GM12878 (cell line): Measurements from ENCODE around the gene VASP. TPM values are rescaled to one million over a fixed set of nuclear protein-coding genes. Genes with fewer than 3 reads are reported as not detected.

Experiments used
- BMI1 ChIP-seq: fragments of 450-650 bp; IDR thresholded peaks from 2 replicates; pipeline ENCODE4 v1.6.1; 2016; ENCODE audit warnings: mild to moderate bottlenecking, moderate library complexity, borderline replicate concordance
- CBFB ChIP-seq: IDR thresholded peaks from 2 replicates; pipeline ENCODE4 v1.6.1; 2016; ENCODE audit warnings: antibody characterized with exemption, low read depth
- EGR1 ChIP-seq, 2 experiments: IDR thresholded peaks; 1 replicate in 1 of 2; 2 replicates in 1 of 2; pipeline ENCODE4 v1.6.1; 2011 to 2012; ENCODE audit warnings: low read depth in 2 of 2, low read length in 2 of 2, borderline replicate concordance in 1 of 2, mild to moderate bottlenecking in 1 of 2, moderate library complexity in 1 of 2
- FOXM1 ChIP-seq: IDR thresholded peaks from 2 replicates; pipeline ENCODE4 v1.6.1; 2012; ENCODE audit warnings: low read depth, mild to moderate bottlenecking, inconsistent platforms, low read length, moderate library complexity
- IRF4 ChIP-seq: IDR thresholded peaks from 2 replicates; pipeline ENCODE4 v1.6.1; 2011; ENCODE audit warnings: low read depth, low read length
- IRF5 ChIP-seq: fragments of 450-650 bp; IDR thresholded peaks from 2 replicates; pipeline ENCODE4 v1.6.1; 2017; ENCODE audit warnings: borderline replicate concordance
- LARP7 ChIP-seq: fragments of 450-650 bp; IDR thresholded peaks from 2 replicates; pipeline ENCODE4 v1.6.1; 2017; ENCODE audit warnings: mild to moderate bottlenecking
- MTA2 ChIP-seq: fragments of 450-650 bp; IDR thresholded peaks from 2 replicates; pipeline ENCODE4 v1.6.1; 2016; ENCODE audit warnings: low read depth, mild to moderate bottlenecking, moderate library complexity
- PRDM15 ChIP-seq: fragments of 450-650 bp; formaldehyde crosslinking; IDR thresholded peaks from 2 replicates; pipeline ENCODE4 v1.4.0; 2020; ENCODE audit warnings: mild to moderate bottlenecking, moderate library complexity
- RAD51 ChIP-seq: fragments of 450-650 bp; IDR thresholded peaks from 2 replicates; pipeline ENCODE4 v1.6.1; 2016; ENCODE audit warnings: moderate library complexity, mild to moderate bottlenecking, inconsistent platforms
- RCOR1 ChIP-seq: conservative IDR thresholded peaks from 2 replicates; pipeline ENCODE4 v1.6.1; 2012; ENCODE audit warnings: low read depth, low read length, improper control_type of control experiment
- RELB ChIP-seq: fragments of 450-650 bp; IDR thresholded peaks from 2 replicates; pipeline ENCODE4 v1.6.1; 2017; ENCODE audit warnings: low read depth, mild to moderate bottlenecking, moderate library complexity
- RUNX3 ChIP-seq: IDR thresholded peaks from 2 replicates; pipeline ENCODE4 v1.6.1; 2012; ENCODE audit warnings: low read length, inconsistent platforms
- SIX5 ChIP-seq: IDR thresholded peaks from 2 replicates; pipeline ENCODE4 v1.6.1; 2011; ENCODE audit warnings: mild to moderate bottlenecking, low read depth, low read length, moderate library complexity; ENCODE audit not compliant: severe bottlenecking
- SRF ChIP-seq, 2 experiments: IDR thresholded peaks; 2 replicates each; pipeline ENCODE4 v1.6.1; 2011; ENCODE audit warnings: low read depth in 2 of 2, low read length in 2 of 2, mild to moderate bottlenecking in 1 of 2, moderate library complexity in 1 of 2
- USF1 ChIP-seq: IDR thresholded peaks from 2 replicates; pipeline ENCODE4 v1.6.1; 2011; ENCODE audit warnings: borderline replicate concordance, low read depth, mild to moderate bottlenecking, moderate library complexity, mixed read lengths, low read length; ENCODE audit not compliant: insufficient read depth; ENCODE audit errors: extremely low read length
- ZZZ3 ChIP-seq: IDR thresholded peaks from 2 replicates; pipeline ENCODE4 v1.6.1; 2011; ENCODE audit warnings: low read depth; ENCODE audit not compliant: control insufficient read depth, insufficient read length
- polyA plus RNA-seq, 11 experiments: library from polyadenylated mRNA; depleted of rRNA in 4 of 11; unstranded in 6 of 11; stranded (reverse) in 5 of 11; fragments of >200 nt; fragmentation: Nextera tagmentation in 4 of 11; fragmentation: Illumina TruSeq in 1 of 11; extraction: Ambion mirVana in 4 of 11; extraction: Trizol in 1 of 11; gene quantifications; 1 replicate in 1 of 11; 2 replicates in 10 of 11; pipeline versions ENCODE4 v1.2.1 to v1.2.3, GENCODE V29; 2011 to 2016; ENCODE audit warnings: inconsistent platforms in 2 of 11, missing spikeins in 2 of 11, low read depth in 1 of 11
- total RNA-seq, 4 experiments: library from RNA; depleted of rRNA in 3 of 4; stranded (reverse); fragments of >200 nt in 3 of 4; fragmentation: Illumina TruSeq in 1 of 4; extraction: Trizol in 1 of 4; gene quantifications; 2 replicates each; pipeline versions ENCODE4 v1.2.1 to v1.2.3, GENCODE V29; 2013 to 2021

VASP gene
- total and polyA plus RNA-seq, 10 of the 15 experiments (the other 5 are each of a cell fraction or from before 2014, with no cell fraction given) = 19.5 to 298 (median 84.8) TPM

- no peak for TF ChIP-seq RELB
- TF ChIP-seq LARP7 = peak; percentile 65; the same call in 1 of the 2 replicates
- TF ChIP-seq RAD51 = no peak
- peak; percentile 94 for TF ChIP-seq SIX5
- no peak for TF ChIP-seq CBFB
- TF ChIP-seq SRF (IDR thresholded peaks at IDR 0.05; ENCODE audit: low read depth in 2 of 2, low read length in 2 of 2) = no peak
- no peak for TF ChIP-seq BMI1
- no peak for TF ChIP-seq PRDM15 (CRISPR knock-in tag)
- TF ChIP-seq RUNX3 = peak; percentile 49
- no peak; the same call in 1 of the 2 replicates for TF ChIP-seq RCOR1
- no peak for TF ChIP-seq USF1
- no peak for TF ChIP-seq IRF5
- no peak for TF ChIP-seq MTA2
- TF ChIP-seq ZZZ3 = no peak
- no peak; a peak in 1 of 3 replicates for TF ChIP-seq EGR1 (IDR thresholded peaks at IDR 0.05; ENCODE audit: borderline replicate concordance in 1 of 2, low read depth in 2 of 2, low read length in 2 of 2)
- peak; percentile 58; the same call in 1 of the 2 replicates for TF ChIP-seq IRF4
- no peak for TF ChIP-seq FOXM1
Measured at GRCh38 chr19:45523642-45524256, 16.5 kb downstream of the VASP start (continued).
